CD4-positive, alpha-beta T cell treated with Interleukin-17A for 1 hour (primary cell): ENCODE measurements around the gene STX2.
"Not testable (repeated sequence)": the region's sequence is repeated elsewhere in the genome, so short reads cannot be mapped to it uniquely, and the experiment has no call there.

ENCODE experiments used
- DNase-seq: peaks from one replicate; pipeline ENCODE4 v3.0.0-alpha.2; 2020

STX2 gene

DNA sequence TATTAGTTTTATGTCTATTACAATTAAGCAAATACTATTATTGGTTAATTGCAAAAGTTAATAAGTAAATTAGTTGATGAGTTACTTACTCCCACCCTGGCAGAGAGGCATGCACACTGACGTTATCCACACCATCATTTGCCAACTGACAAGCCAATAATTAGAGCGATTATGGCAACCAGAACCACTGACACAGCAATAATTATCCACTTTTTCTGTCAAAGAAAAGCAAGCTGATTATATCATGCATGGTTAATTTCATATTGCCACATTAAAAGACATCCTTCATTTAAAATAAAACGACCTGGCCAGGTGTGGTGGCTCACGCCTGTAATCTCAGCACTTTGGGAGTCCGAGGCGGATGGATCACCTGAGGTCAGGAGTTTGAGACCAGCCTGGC lies 43.1 kb downstream of the STX2 start:
- no peak for DNase-seq

DNA sequence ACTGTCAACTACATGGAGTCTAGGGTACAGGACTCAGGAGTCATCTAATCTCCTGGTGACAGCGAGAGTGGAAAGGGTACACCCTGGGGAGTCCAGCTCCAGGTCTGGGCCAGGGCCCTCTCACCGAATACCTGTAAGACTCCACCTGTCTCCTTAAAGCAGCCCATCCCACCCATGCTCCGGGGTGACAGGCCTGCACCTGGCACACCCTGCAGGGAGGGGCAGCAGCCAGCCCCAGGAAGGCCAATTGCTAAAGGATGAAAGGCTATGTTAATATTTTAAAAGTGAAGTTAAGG lies 45.5 kb downstream of the STX2 start:
- DNase-seq = no peak

DNA sequence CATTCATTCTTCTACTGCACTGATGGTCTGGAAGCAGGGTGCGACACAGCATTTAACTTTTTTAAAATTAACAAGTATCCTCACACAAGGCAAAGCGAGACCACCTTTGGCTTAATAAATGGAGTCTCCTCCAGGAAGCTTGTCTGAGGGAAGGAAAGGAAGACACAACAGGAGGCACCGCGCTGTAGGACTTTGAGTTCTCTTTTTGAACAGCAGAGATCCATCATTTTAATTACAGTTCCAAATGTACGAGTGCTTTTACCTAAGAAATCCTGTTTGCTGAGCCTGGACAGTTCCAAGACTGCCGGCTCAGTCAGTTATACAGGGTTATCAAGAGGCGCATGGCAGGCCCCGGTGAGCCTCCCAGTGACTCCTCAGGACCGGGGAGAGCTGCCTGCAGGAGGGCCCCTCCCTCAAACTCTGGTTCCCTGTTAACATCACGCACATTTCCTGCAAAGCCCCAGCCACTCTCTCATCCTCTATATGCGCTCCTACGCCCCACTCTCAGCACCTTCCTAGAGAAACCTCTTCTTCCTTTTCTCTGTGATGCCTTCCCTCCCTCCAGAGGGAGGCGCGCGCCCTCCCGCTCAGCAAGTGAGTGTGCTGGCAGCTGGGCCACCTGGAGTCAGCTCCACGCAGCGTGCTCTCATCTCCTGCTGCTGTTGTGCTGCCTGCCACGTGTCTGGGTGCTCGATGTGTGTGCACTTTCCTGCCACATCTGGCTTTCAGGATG lies 46.1 kb downstream of the STX2 start:
- no peak for DNase-seq

DNA sequence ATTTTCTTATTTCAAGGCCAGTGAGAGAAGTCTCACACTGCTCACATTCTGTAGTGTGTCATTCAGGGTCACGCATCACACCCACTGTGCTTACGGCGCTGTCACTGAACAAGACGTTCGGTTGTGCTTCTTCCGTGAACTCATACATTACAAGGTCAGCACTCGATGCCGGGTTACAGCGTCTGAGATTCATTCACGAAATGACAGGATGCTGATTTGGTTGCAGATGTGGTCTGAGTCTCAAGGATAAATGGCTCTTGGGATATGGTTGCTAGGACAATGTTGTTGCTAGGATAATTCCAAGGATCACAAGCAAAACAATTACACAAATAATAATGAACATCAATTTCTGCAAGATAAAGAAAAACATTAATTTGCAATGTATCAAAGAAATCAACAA lies 47.4 kb downstream of the STX2 start:
- no peak for DNase-seq

- DNase-seq = no peak
Observed at GRCh38 chr12:130788515-130788914, 50.5 kb downstream of the STX2 start.

- DNase-seq = no peak
Observed at GRCh38 chr12:130787445-130788410, 51.3 kb downstream of the STX2 start.

DNA sequence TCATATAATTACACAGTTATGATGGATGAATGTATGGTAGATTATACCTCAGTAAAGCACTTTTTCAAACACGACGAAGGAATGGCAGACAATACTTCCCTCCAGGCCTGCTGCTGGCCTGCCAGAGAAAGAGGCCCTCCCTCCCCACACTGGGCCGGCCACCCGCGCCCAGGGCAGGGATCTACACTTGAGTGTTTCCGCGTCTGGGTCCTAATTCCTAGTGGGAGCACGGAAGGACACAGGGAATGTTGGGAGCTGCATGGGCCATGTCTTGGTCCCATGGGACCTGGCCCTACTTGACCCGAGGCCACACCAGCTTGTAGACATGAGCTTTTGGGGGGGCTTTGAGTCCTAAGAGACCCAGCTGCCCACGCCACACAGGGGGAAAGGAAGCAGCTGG lies 52.0 kb downstream of the STX2 start:
- DNase-seq = no peak

GRCh38 chr12:130783110-130783715 lies 55.8 kb downstream of the STX2 start:
- DNase-seq = no peak

GRCh38 chr12:130782245-130782644 lies 56.8 kb downstream of the STX2 start:
- not testable (repeated sequence) for DNase-seq

GRCh38 chr12:130780880-130781575 lies 58.0 kb downstream of the STX2 start:
- no peak for DNase-seq

DNA sequence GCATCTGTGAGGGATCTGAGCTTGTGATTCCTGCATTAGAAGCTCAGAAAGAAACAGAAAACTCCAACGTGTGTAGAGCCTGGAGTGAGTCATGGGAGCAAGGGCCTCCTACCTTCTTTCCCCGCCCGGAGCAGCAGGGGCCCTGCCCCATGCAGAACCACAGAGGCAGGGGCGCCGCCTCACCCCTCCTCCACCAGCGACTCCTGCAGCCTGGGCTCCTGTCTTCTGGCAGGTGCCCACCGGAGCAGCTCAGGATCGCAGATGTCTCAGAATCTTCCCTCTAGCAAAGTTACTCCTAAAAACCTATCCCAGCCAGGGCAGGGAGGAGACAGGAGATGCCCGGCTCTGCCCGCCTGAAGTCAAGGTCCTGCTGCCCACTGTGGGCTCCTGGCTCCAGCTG lies 58.7 kb downstream of the STX2 start:
- no peak for DNase-seq

- DNase-seq = no peak
Observed at GRCh38 chr12:130778776-130779175, 60.3 kb downstream of the STX2 start.

DNA sequence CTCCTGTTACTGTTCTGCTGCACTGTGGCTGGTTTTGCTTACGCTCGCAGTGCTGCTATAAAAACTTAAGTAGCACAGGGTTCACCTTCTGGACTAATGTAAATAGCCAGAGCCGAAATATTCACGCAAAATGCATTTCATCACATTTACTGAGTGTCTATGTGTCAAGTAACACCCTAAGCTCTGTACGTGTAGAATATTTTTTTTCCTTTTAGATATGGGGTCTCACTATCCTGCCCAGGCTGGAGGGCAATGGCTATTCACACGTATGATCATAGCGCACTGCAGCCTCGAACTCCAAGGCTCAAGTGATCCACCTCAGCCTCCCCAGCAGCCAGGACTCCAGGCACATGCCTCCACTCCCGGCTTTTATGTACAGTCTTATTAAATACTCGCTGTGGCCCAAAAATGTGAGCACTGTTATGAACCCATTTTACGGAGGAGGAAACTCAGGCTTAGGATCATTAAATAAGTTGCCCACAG lies 62.2 kb downstream of the STX2 start:
- no peak for DNase-seq

- DNase-seq = peak; percentile 25
Observed at GRCh38 chr12:130775953-130776856, 62.8 kb downstream of the STX2 start.

DNA sequence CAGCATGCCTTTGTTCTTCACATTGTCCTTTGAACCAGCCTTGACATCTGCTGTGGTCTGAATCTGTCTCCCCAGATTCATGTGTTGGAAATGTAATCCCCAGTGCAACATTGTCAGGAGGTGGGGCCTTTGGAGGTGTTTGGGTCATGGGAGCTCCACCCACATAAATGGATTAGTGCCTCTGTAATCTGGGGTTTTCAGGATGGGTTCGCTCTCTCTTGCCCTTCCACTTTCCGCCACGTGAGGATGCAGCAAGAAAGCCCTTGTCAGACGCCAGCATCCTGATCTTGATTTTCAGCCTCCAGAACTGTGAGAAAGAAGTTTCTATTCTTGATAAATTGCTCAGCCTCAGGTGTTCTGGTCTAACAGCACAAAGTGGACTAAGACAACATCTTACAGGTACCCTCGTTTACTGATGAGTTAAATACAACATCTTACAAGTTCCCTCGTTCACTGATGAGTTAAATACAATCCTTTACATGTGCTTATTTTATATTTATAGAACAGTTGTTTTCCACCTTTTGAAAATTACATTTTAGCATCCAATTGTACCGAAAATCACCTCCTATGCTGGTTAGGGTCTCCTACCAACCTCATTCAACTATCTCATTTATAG lies 68.5 kb downstream of the STX2 start:
- DNase-seq = no peak

GRCh38 chr12:130768120-130768519 lies 70.9 kb downstream of the STX2 start:
- DNase-seq = no peak

DNA sequence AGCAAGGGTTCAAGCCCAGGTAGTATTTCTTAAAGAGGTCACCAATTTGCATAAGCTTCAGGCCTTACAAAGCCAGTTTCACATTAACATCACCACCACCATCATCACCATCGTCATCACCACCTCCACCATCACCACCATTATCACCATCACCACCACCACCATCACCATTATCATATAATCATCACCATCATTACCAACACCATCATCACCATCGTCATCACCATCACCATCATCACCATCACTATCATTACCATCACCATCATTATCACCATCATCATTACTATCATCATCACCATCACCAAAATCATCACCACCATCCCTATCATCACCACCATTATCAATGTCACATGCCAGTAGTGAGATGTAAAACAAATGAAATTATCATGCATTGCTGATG lies 72.6 kb downstream of the STX2 start:
- no peak for DNase-seq

DNA sequence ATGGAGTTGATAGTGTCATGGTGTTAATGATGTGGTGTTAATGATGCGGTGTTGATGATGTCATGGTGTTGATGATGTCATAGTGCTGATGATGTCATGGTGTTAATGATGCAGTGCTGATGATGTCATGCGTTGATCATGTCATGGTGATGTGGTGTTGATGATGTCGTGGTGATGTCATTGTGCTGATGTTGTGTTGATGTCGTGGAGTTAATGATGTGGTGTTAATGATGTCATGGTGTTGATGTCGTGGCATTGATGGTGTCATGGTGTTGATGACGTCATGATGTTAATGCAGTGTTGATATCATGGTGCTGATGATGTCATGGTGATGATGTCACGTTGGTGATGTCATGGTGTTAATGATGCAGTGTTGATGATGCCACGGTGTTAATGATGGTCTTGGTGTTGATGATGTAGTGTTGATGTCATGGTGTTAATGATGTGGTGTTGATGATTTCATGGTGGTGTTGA lies 73.8 kb downstream of the STX2 start:
- DNase-seq = no peak

- DNase-seq = peak; percentile 12
Observed at GRCh38 chr12:130764475-130765185, 74.4 kb downstream of the STX2 start.

DNA sequence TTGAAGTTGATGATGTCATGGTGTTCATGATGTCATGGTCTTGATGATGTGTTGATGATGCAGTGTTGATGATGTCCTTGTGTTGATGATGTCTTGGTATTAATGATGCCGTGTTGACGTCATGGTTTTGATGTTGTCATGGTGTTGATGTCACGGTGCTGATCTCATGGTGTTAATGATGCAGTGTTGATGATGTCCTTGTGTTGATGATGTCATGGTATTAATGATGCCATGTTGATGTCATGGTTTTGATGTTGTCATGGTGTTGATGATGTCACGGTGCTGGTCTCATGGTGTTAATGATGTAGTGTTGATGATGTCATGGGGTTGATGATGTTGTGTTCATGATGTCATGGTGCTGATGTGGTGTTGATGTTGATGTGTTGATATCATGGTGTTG lies 75.0 kb downstream of the STX2 start:
- DNase-seq = no peak

- no peak for DNase-seq
Observed at GRCh38 chr12:130762319-130762675, 76.8 kb downstream of the STX2 start.
